Measurements from ENCODE around the gene TANGO2.

DNA sequence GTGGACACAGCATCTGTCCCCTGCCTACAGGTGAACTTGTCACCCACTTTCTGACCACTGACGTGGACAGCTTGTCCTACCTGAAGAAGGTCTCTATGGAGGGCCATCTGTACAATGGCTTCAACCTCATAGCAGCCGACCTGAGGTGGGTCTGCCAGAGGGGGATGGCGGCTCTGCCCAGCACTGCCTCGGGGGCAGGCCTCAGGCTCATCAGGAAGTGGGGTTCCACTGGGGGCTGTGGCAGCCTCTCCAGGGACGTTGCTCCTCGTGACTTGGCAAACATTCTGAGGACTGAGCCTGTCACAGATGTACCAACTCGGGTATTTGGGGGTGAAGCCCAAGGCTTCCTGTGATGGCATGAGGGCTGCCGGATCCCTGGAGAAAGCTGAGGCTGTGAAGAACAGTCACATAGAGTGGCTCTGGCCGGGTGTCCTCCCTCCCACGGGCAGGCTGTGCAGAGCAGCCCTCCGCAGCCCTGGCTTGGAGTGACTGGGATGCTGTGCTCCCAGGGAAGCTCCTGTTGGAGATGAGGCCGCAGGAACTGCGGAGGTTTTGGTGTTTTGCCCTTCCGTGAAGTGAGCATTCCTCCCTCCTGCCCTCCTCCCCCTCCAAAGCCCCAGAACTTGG, 32.6 kb downstream of the TANGO2 start:
- TF ChIP-seq, protein P1, sequence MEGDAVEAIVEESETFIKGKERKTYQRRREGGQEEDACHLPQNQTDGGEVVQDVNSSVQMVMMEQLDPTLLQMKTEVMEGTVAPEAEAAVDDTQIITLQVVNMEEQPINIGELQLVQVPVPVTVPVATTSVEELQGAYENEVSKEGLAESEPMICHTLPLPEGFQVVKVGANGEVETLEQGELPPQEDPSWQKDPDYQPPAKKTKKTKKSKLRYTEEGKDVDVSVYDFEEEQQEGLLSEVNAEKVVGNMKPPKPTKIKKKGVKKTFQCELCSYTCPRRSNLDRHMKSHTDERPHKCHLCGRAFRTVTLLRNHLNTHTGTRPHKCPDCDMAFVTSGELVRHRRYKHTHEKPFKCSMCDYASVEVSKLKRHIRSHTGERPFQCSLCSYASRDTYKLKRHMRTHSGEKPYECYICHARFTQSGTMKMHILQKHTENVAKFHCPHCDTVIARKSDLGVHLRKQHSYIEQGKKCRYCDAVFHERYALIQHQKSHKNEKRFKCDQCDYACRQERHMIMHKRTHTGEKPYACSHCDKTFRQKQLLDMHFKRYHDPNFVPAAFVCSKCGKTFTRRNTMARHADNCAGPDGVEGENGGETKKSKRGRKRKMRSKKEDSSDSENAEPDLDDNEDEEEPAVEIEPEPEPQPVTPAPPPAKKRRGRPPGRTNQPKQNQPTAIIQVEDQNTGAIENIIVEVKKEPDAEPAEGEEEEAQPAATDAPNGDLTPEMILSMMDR (IDR thresholded peaks at IDR 0.05): no peak
- no peak for TF ChIP-seq POLR2A (IDR thresholded peaks at IDR 0.05)

Measured in body of pancreas (tissue), 4 donors.